A673 (cell line): ENCODE data around the gene CYP4F8.

Experiments used
- CTCF ChIP-seq: fragments of 300-800, 200-600 bp; sonication (generic); conservative IDR thresholded peaks from 2 replicates; pipeline ENCODE4 v1.5.1; 2017; ENCODE audit warnings: low read depth, mild to moderate bottlenecking, antibody characterized with exemption, low read length, moderate library complexity, mixed read lengths
- EZH2 ChIP-seq: fragments of 200-600 bp; sonication (generic); IDR thresholded peaks from 2 replicates; pipeline ENCODE4 v1.6.1; 2017; ENCODE audit warnings: borderline replicate concordance, low read depth, mild to moderate bottlenecking, mixed read lengths, antibody characterized with exemption, low read length; ENCODE audit not compliant: poor library complexity, severe bottlenecking

- TF ChIP-seq CTCF (no peak), EZH2 (no peak)
These were observed 23.2 kb upstream of the CYP4F8 start for GRCh38 chr19:15591796-15592195.
